GM12878 (cell line): ENCODE results near the gene DUS1L. TPM values are rescaled to one million over a fixed set of nuclear protein-coding genes. Genes with fewer than 3 reads are reported as not detected.

Experiments
- ATAC-seq: fragments of 200-7000 bp; cut with Tn5 transposase; 3 replicates; pipeline ENCODE4 v1.9.1; 2020; ENCODE audit warnings: mild to moderate bottlenecking, moderate library complexity
- BruUV-seq: library from RNA; stranded (reverse); fragments of 400-500 nt; replicated peaks from 2 replicates; lab custom pipeline; 2021; lab: Mats Ljungman, UMichigan
- CTCF ChIA-PET: fragments of 300-600 bp; sonication (Branson Sonifier 250); formaldehyde crosslinking; extraction: SDS; loops from one replicate; lab custom pipeline; 2021; ENCODE audit warnings: inconsistent platforms; lab: Yijun Ruan, JAX
- POLR2A ChIA-PET: fragments of 350-600 bp; formaldehyde crosslinking; extraction: SDS; loops from one replicate; lab custom pipeline; 2021; ENCODE audit warnings: inconsistent platforms; lab: Charles Lee
- RAD21 ChIA-PET: fragments of 300-600 bp; sonication (Branson Sonifier 250); formaldehyde crosslinking; loops from one replicate; lab custom pipeline; 2023; ENCODE audit warnings: antibody characterized with exemption; ENCODE audit not compliant: unreplicated experiment; lab: Charles Lee
- SMC1A ChIA-PET: fragments of 300-600 bp; sonication (Branson Sonifier 250); formaldehyde crosslinking; loops from one replicate; lab custom pipeline; 2023; ENCODE audit not compliant: unreplicated experiment, uncharacterized antibody; lab: Charles Lee
- DNase-seq: peaks from one replicate; pipeline ENCODE4 v3.0.0-alpha.2; 2011; ENCODE audit warnings: low read depth, low spot score
- FAIRE-seq: peaks from 3 replicates; lab custom pipeline; 2011; peaks lifted over from hg19 to GRCh38; lab: Jason Lieb, UNC
- H2AFZ ChIP-seq: 2 replicates; pipeline ENCODE4 v1.6.0; 2011; ENCODE audit warnings: low read depth, low read length, control low read depth; ENCODE audit not compliant: control insufficient read depth
- H3K27ac ChIP-seq: 2 replicates; pipeline ENCODE4 v1.5.1; 2011; ENCODE audit warnings: control low read depth; ENCODE audit not compliant: control insufficient read depth, insufficient read depth
- H3K27me3 ChIP-seq, 2 experiments: replicated peaks in 1 of 2; 2 replicates each; pipeline versions ENCODE4 v1.6.0 to v1.6.1; 2011; ENCODE audit warnings: low read length in 1 of 2; ENCODE audit not compliant: control insufficient read depth in 2 of 2, insufficient read depth in 2 of 2
- H3K36me3 ChIP-seq, 2 experiments: 2 replicates each; pipeline ENCODE4 v1.5.1; 2011; ENCODE audit warnings: low read length in 1 of 2; ENCODE audit not compliant: control insufficient read depth in 2 of 2, insufficient read depth in 2 of 2
- H3K4me1 ChIP-seq: 2 replicates; pipeline ENCODE4 v1.6.1; 2011; ENCODE audit warnings: mild to moderate bottlenecking, low read length, moderate library complexity, mixed read lengths; ENCODE audit not compliant: control insufficient read depth, insufficient read depth
- H3K4me2 ChIP-seq: 2 replicates; pipeline ENCODE4 v1.6.0; 2011; ENCODE audit warnings: control low read depth; ENCODE audit not compliant: control insufficient read depth, insufficient read depth
- H3K4me3 ChIP-seq: fragments of 200-600 bp; sonication (generic); 2 replicates; pipeline ENCODE4 v1.5.1; 2016
- H3K79me2 ChIP-seq: 2 replicates; pipeline ENCODE4 v1.6.0; 2011; ENCODE audit warnings: low read length; ENCODE audit not compliant: control insufficient read depth, insufficient read depth
- H3K9ac ChIP-seq: 2 replicates; pipeline ENCODE4 v1.8.0; 2011; ENCODE audit warnings: low read length, control low read depth, mixed read lengths; ENCODE audit not compliant: control insufficient read depth, insufficient read depth
- H3K9me3 ChIP-seq: replicated peaks from 3 replicates; pipeline ENCODE4 v1.5.1; 2011; ENCODE audit warnings: mild to moderate bottlenecking, low read length; ENCODE audit not compliant: control insufficient read depth, insufficient read depth
- H4K20me1 ChIP-seq: 2 replicates; pipeline ENCODE4 v1.6.0; 2011; ENCODE audit not compliant: control insufficient read depth, insufficient read depth
- BRCA1 ChIP-seq: IDR thresholded peaks from 2 replicates; pipeline ENCODE4 v1.6.1; 2011; ENCODE audit warnings: low read depth, low read length, improper control_type of control experiment
- HDAC6 ChIP-seq: fragments of 200-600 bp; sonication (generic); IDR thresholded peaks from one replicate; pipeline ENCODE4 v1.8.0; 2017; ENCODE audit warnings: antibody characterized with exemption; ENCODE audit not compliant: unreplicated experiment
- NFYB ChIP-seq: IDR thresholded peaks from 2 replicates; pipeline ENCODE4 v1.6.1; 2011; ENCODE audit warnings: low read depth, mild to moderate bottlenecking, low read length, improper control_type of control experiment, moderate library complexity; ENCODE audit not compliant: insufficient read depth
- POLR2AphosphoS2 ChIP-seq: IDR thresholded peaks from 2 replicates; pipeline ENCODE4 v1.6.1; 2011; ENCODE audit warnings: low read depth, mild to moderate bottlenecking, low read length, improper control_type of control experiment, moderate library complexity
- RAD51 ChIP-seq: fragments of 450-650 bp; IDR thresholded peaks from 2 replicates; pipeline ENCODE4 v1.6.1; 2016; ENCODE audit warnings: moderate library complexity, mild to moderate bottlenecking, inconsistent platforms
- RCOR1 ChIP-seq: conservative IDR thresholded peaks from 2 replicates; pipeline ENCODE4 v1.6.1; 2012; ENCODE audit warnings: low read depth, low read length, improper control_type of control experiment
- SMARCA5 ChIP-seq: fragments of 450-650 bp; IDR thresholded peaks from 2 replicates; pipeline ENCODE4 v1.6.1; 2017; ENCODE audit warnings: mild to moderate bottlenecking
- SRF ChIP-seq, 2 experiments: IDR thresholded peaks; 2 replicates each; pipeline ENCODE4 v1.6.1; 2011; ENCODE audit warnings: low read depth in 2 of 2, low read length in 2 of 2, mild to moderate bottlenecking in 1 of 2, moderate library complexity in 1 of 2
- TARDBP ChIP-seq: IDR thresholded peaks from 2 replicates; pipeline ENCODE4 v1.6.1; 2016; ENCODE audit warnings: borderline replicate concordance
- TCF3 ChIP-seq: IDR thresholded peaks from 2 replicates; pipeline ENCODE4 v1.6.1; 2012; ENCODE audit warnings: low read depth, mild to moderate bottlenecking, low read length, borderline replicate concordance; ENCODE audit not compliant: insufficient read depth
- ZZZ3 ChIP-seq: IDR thresholded peaks from 2 replicates; pipeline ENCODE4 v1.6.1; 2011; ENCODE audit warnings: low read depth; ENCODE audit not compliant: control insufficient read depth, insufficient read length
- WGBS: methylation state at CpG from one replicate; pipeline ENCODE4 v1.1.6; 2016; ENCODE audit warnings: low lambda C conversion rate; ENCODE audit not compliant: insufficient replicate concordance, insufficient coverage; ENCODE audit errors: missing lambda C conversion rate; 5-methylcytosine and 5-hydroxymethylcytosine counted together
- in situ Hi-C: fragments of 300-500 bp; cut with MboI; formaldehyde crosslinking; loops from 9 replicates; pipeline ENCODE4 v1.14.3; 2018; ENCODE audit warnings: mixed read lengths
- intact Hi-C: fragments of 100-400 bp; cut with micrococcal nuclease; formaldehyde crosslinking; loops from one replicate; pipeline ENCODE4 v1.14.2; 2022; ENCODE audit not compliant: unreplicated experiment
- polyA plus RNA-seq, 11 experiments: library from polyadenylated mRNA; depleted of rRNA in 4 of 11; unstranded in 6 of 11; stranded (reverse) in 5 of 11; fragments of >200 nt; fragmentation: Nextera tagmentation in 4 of 11; fragmentation: Illumina TruSeq in 1 of 11; extraction: Ambion mirVana in 4 of 11; extraction: Trizol in 1 of 11; gene quantifications; 1 replicate in 1 of 11; 2 replicates in 10 of 11; pipeline versions ENCODE4 v1.2.1 to v1.2.3, GENCODE V29; 2011 to 2016; ENCODE audit warnings: inconsistent platforms in 2 of 11, missing spikeins in 2 of 11, low read depth in 1 of 11
- total RNA-seq, 4 experiments: library from RNA; depleted of rRNA in 3 of 4; stranded (reverse); fragments of >200 nt in 3 of 4; fragmentation: Illumina TruSeq in 1 of 4; extraction: Trizol in 1 of 4; gene quantifications; 2 replicates each; pipeline versions ENCODE4 v1.2.1 to v1.2.3, GENCODE V29; 2013 to 2021

DUS1L gene
- total and polyA plus RNA-seq, 10 of the 15 experiments (the other 5 are each of a cell fraction or from before 2014, with no cell fraction given), result 6.1 to 157 (median 44.5) TPM

DNA sequence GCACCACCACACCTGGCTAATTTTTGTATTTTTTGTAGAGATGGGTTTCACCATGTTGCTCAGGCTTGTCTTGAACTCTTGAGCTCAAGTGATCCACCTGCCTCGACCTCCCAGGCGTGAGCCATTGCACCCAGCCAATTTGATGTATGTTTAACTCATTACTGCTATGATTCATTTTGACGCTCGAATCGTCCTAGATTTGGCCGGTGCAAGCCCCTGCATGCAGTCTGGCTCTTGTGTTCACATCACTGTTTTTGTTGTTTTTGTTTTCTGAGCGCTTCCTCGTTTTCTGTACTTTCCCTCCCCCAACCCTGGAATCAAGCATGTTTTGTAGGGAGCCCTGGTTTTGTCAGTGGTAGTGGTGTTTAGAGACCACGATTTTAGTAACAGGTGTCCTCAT lies 7.8 kb upstream of the DUS1L start:
- no TSS peak for BruUV-seq
- ChIA-PET CTCF (interaction anchor here (0.6 kb wide), 1 partner anchor 639 kb away, joined by 3 read pairs; no protein-coding TSS in a partner anchor), RAD21 (no interaction called here), POLR2A (interaction anchor here (0.7 kb wide), 1 partner anchor 1076 kb away, joined by 3 read pairs; no protein-coding TSS in a partner anchor), SMC1A (no interaction called here)
- no peak for ATAC-seq
- TF ChIP-seq NFYB, result no peak
- TF ChIP-seq TARDBP, result no peak
- no peak for TF ChIP-seq SMARCA5
- TF ChIP-seq TCF3, result no peak
- no peak for TF ChIP-seq ZZZ3
- no peak for TF ChIP-seq RAD51
- no peak for TF ChIP-seq RCOR1
- no peak for TF ChIP-seq HDAC6
- TF ChIP-seq SRF (IDR thresholded peaks at IDR 0.05; ENCODE audit: low read depth in 2 of 2, low read length in 2 of 2), result no peak
- no peak for TF ChIP-seq POLR2AphosphoS2
- TF ChIP-seq BRCA1, result no peak
- in situ Hi-C loops (no loop called here), intact Hi-C loops (no loop called here)
- no peaks in the 10 kb centered on the region for H3K4me1 ChIP-seq
- no peaks in the 10 kb centered on the region; a peak in 1 of 4 replicates for H3K36me3 ChIP-seq
- no peak overlapping the region for H3K27ac ChIP-seq
- no peak for FAIRE-seq
- no peak overlapping the region for H3K9ac ChIP-seq
- no peak overlapping the region for H3K4me2 ChIP-seq
- no peak overlapping the region for H2AFZ ChIP-seq
- H3K4me3 ChIP-seq, result no peak overlapping the region
- DNase-seq, result no peak
- no peaks in the 10 kb centered on the region for H3K27me3 ChIP-seq
- WGBS, result 49% methylated on average over 9 of the region's 9 CpGs
- H3K9me3 ChIP-seq, result no peaks in the 10 kb centered on the region
- no peaks in the 10 kb centered on the region for H4K20me1 ChIP-seq
- no peaks in the 10 kb centered on the region for H3K79me2 ChIP-seq
